ENCODE results near the gene SCP2D1.

DNA sequence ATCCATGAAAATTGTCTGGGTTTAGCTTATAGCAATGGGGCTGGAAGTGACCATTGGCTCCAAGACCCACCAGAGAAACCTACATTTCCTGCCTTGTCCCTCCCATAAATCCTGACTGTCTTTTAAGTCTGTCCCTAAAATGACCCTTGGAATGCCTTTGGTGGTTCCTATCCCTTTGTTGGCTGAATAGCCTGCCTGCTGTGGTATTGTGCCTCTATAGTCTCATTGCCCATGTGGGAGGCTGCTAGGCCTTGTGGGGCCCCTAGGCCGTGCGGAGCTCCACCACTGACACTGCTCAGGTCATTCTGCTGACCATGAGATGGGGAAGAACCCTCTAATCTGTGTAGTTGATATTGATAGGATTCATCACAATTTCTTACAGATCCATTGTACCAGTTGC lies 43.3 kb downstream of the SCP2D1 start:
- no peak for TF ChIP-seq POLR2A (IDR thresholded peaks at IDR 0.05)
- TF ChIP-seq, protein P1, sequence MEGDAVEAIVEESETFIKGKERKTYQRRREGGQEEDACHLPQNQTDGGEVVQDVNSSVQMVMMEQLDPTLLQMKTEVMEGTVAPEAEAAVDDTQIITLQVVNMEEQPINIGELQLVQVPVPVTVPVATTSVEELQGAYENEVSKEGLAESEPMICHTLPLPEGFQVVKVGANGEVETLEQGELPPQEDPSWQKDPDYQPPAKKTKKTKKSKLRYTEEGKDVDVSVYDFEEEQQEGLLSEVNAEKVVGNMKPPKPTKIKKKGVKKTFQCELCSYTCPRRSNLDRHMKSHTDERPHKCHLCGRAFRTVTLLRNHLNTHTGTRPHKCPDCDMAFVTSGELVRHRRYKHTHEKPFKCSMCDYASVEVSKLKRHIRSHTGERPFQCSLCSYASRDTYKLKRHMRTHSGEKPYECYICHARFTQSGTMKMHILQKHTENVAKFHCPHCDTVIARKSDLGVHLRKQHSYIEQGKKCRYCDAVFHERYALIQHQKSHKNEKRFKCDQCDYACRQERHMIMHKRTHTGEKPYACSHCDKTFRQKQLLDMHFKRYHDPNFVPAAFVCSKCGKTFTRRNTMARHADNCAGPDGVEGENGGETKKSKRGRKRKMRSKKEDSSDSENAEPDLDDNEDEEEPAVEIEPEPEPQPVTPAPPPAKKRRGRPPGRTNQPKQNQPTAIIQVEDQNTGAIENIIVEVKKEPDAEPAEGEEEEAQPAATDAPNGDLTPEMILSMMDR (IDR thresholded peaks at IDR 0.05 in 8 of 11, conservative IDR thresholded peaks at IDR 0.05 in 3 of 11) = no peak

All from spleen (tissue), 7 donors.